ENCODE data around the gene TBX20.

The TBX20 gene

GRCh38 chr7:35258125-35258867 lies 4.4 kb upstream of the TBX20 start:
- Histone ChIP-seq H3K9me3 (ENCODE audit: control insufficient read depth, insufficient read depth, low read depth, low read length) (no peaks in the 10 kb centered on the region), H3K4me1 (ENCODE audit: control insufficient read depth, insufficient read depth, low read length) (no peaks in the 10 kb centered on the region), H3K4me3 (ENCODE audit: low read depth, low read length) (no peak overlapping the region), H3K27ac (ENCODE audit: extremely low read depth, low read depth, low read length) (no peak overlapping the region), H3K36me3 (ENCODE audit: control insufficient read depth in 2 of 2, insufficient read depth in 1 of 2, low read length in 2 of 2) (no peaks in the 10 kb centered on the region)
- ChIA-PET POLR2A (interaction anchor here (0.7 kb wide), 1 partner anchor 62 kb away, joined by 3 read pairs; no protein-coding TSS in a partner anchor), CTCF (no interaction called here)
- TF ChIP-seq ZNF266 (tag by site-specific recombination; IDR thresholded peaks at IDR 0.05; ENCODE audit: low read depth): no peak
- TF ChIP-seq, protein P1, sequence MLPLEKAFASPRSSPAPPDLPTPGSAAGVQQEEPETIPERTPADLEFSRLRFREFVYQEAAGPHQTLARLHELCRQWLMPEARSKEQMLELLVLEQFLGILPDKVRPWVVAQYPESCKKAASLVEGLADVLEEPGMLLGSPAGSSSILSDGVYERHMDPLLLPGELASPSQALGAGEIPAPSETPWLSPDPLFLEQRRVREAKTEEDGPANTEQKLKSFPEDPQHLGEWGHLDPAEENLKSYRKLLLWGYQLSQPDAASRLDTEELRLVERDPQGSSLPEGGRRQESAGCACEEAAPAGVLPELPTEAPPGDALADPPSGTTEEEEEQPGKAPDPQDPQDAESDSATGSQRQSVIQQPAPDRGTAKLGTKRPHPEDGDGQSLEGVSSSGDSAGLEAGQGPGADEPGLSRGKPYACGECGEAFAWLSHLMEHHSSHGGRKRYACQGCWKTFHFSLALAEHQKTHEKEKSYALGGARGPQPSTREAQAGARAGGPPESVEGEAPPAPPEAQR (tag by site-specific recombination; IDR thresholded peaks at IDR 0.05): no peak

- Histone ChIP-seq H3K27ac (ENCODE audit: extremely low read depth, low read depth, low read length) (no peak overlapping the region), H3K4me3 (ENCODE audit: low read depth, low read length) (no peak overlapping the region), H3K36me3 (ENCODE audit: control insufficient read depth in 2 of 2, insufficient read depth in 1 of 2, low read length in 2 of 2) (no peaks in the 10 kb centered on the region), H3K9me3 (ENCODE audit: control insufficient read depth, insufficient read depth, low read depth, low read length) (no peaks in the 10 kb centered on the region), H3K4me1 (ENCODE audit: control insufficient read depth, insufficient read depth, low read length) (peaks cover 2% of the 10 kb centered on the region; the same call in 1 of the 2 replicates)
- POLR2A ChIA-PET: interaction anchor here (0.7 kb wide), 1 partner anchor 62 kb away, joined by 3 read pairs; no protein-coding TSS in a partner anchor
- CTCF ChIA-PET: interaction anchor here (0.5 kb wide), 1 partner anchor 188 kb away, joined by 3 read pairs; no protein-coding TSS in a partner anchor
- TF ChIP-seq SCRT1 (tag by site-specific recombination; IDR thresholded peaks at IDR 0.05; ENCODE audit: borderline replicate concordance) (no peak), ZNF530 (tag by site-specific recombination; IDR thresholded peaks at IDR 0.05; ENCODE audit: low read depth) (no peak), ZFP37 (tag by site-specific recombination; IDR thresholded peaks at IDR 0.05) (no peak), ZNF48 (tag by site-specific recombination; IDR thresholded peaks at IDR 0.05) (no peak), GFI1B (tag by site-specific recombination; IDR thresholded peaks at IDR 0.05) (no peak), ZNF449 (tag by site-specific recombination; IDR thresholded peaks at IDR 0.05) (no peak), ZNF10 (tag by site-specific recombination; IDR thresholded peaks at IDR 0.05) (no peak)
These were observed 3.6 kb upstream of the TBX20 start for GRCh38 chr7:35257251-35258124.

GRCh38 chr7:35256256-35257175 lies 2.6 kb upstream of the TBX20 start:
- CTCF ChIA-PET: interaction anchor here (0.7 kb wide), 1 partner anchor 282 kb away, joined by 3 read pairs; no protein-coding TSS in a partner anchor
- POLR2A ChIA-PET: no interaction called here
- H3K9me3 ChIP-seq (ENCODE audit: control insufficient read depth, insufficient read depth, low read depth, low read length): no peaks in the 10 kb centered on the region
- H3K27ac ChIP-seq (ENCODE audit: extremely low read depth, low read depth, low read length): no peak overlapping the region
- peaks cover 6% of the 10 kb centered on the region; the same call in 1 of the 2 replicates for H3K4me1 ChIP-seq (ENCODE audit: control insufficient read depth, insufficient read depth, low read length)
- no peak overlapping the region for H3K4me3 ChIP-seq (ENCODE audit: low read depth, low read length)
- no peaks in the 10 kb centered on the region for H3K36me3 ChIP-seq (ENCODE audit: control insufficient read depth in 2 of 2, insufficient read depth in 1 of 2, low read length in 2 of 2)
- TF ChIP-seq ZNF433 (tag by site-specific recombination; IDR thresholded peaks at IDR 0.05; ENCODE audit: low read depth) (no peak), ZNF792 (tag by site-specific recombination; IDR thresholded peaks at IDR 0.05) (no peak), ZNF2 (tag by site-specific recombination; IDR thresholded peaks at IDR 0.05) (no peak), PATZ1 (tag by site-specific recombination; IDR thresholded peaks at IDR 0.05) (no peak), SETDB1 (IDR thresholded peaks at IDR 0.05; ENCODE audit: insufficient read length, low read length) (no peak), ZNF404 (tag by site-specific recombination; IDR thresholded peaks at IDR 0.05) (no peak), ZNF596 (tag by site-specific recombination; IDR thresholded peaks at IDR 0.05) (no peak), ZSCAN16 (tag by site-specific recombination; IDR thresholded peaks at IDR 0.05) (no peak), ZNF791 (tag by site-specific recombination; IDR thresholded peaks at IDR 0.05) (no peak), KLF8 (tag by site-specific recombination; IDR thresholded peaks at IDR 0.05) (no peak), ZNF600 (tag by site-specific recombination; IDR thresholded peaks at IDR 0.05) (no peak), ZNF423 (tag by site-specific recombination; IDR thresholded peaks at IDR 0.05) (no peak)

All from HEK293 (cell line).